ENCODE results near the gene PAFAH1B1. TPM values are rescaled to one million over a fixed set of nuclear protein-coding genes. Genes with fewer than 3 reads are reported as not detected.

The PAFAH1B1 gene
- polyA plus RNA-seq, 6 donors from 2014 or later: 9.0 to 16.2 (median 12.2) TPM

DNA sequence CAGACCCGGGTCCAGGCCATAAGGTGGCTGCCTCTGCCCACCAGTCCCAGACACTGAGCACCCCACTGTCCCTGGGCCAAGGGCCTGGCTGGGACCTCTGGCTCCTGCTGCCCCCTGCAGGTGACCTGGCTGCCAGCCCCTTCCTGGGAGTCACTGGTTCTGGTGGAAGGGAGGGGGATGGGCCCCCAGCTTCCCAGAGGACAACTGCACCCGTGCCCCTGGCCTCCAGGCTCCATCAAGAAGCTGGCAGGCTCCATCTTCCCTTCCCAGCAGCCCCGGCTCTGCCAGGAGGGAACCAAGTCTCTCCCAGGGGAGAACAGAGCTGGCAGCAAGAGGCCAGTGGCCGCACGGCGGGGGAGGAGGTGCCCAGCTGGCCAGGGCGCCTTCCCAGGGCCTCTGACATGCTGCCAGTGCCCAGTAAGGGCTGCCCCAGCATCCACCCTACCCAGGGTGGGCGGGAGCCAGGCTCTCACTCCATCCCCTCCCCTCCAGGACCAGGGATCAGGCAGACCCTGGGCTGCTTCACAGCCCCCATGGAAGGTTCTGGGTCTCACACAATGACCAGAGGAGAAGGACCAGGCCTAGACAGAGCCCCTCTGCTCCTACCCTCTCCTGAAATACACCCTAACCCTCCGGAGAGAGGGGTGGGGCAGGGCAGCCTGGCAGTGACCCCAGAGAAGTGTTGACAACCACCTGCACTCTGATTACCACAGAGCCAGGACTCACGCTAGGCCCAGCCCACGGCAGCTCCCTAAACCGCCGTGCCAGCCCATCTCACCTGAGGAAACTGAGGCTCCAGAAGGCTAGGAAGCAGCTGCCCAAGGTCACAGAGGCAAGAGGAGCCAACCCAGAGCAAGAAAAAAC is 114.5 kb downstream of the PAFAH1B1 start:
- no peaks in the 10 kb centered on the region for H3K36me3 Mint-ChIP-seq
- H3K4me3 Mint-ChIP-seq: peak overlapping the region in 5 of 8 donors; percentile 18 to 91 (median 22)

DNA sequence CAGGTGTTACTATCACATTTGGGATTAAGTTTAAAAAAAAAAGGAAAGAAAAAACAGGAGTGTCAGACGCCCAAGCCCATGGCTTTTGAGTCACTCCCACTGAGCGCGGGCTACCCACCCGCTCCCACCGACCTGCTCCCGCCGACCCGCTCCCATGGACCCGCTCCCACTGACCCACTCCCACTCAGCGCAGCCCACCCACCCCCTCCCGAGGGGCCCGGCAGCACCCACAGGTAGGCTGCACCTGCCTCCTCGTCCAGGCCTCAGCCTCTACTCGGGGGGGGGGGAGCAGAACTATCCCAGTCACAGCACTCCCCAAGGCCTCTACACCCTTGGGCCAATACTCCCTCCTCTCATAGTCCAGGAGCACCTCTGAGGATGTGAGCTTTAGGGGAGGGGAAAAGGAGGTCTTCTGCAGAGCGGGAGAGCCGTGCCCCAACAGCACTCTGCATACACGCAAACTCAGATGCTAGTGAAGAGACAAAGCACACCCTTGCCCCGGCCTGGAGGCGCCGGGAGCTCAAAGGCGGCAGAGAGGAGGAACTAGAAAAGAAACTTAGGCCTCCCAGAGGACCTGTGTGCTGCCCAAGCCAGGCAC is 115.2 kb downstream of the PAFAH1B1 start:
- H3K36me3 Mint-ChIP-seq: no peaks in the 10 kb centered on the region
- DNase-seq (no peak), ATAC-seq (ENCODE audit: low read depth in 2 of 2) (no peak)
- peak overlapping the region in 3 of 6 donors; percentile 47 to 82 (median 75) for H3K27ac Mint-ChIP-seq
- H3K27me3 Mint-ChIP-seq: no peaks in the 10 kb centered on the region
- H3K4me3 Mint-ChIP-seq: peak overlapping the region in 6 of 8 donors; percentile 22 to 91 (median 66)
- no peaks in the 10 kb centered on the region for H3K9me3 Mint-ChIP-seq
- H3K4me1 Mint-ChIP-seq: peaks cover 44 to 62% (median 50%) of the 10 kb centered on the region in 3 donors

More for the DNA sequence above, 114.5 kb downstream of the PAFAH1B1 start:
- no peak for ATAC-seq (ENCODE audit: low read depth in 2 of 2)
- H3K27ac Mint-ChIP-seq: peak overlapping the region in 1 of 6 donors; percentile 82
- H3K4me1 Mint-ChIP-seq: peaks cover 42 to 62% (median 50%) of the 10 kb centered on the region in 3 donors
- H3K27me3 Mint-ChIP-seq: no peaks in the 10 kb centered on the region
- no peaks in the 10 kb centered on the region for H3K9me3 Mint-ChIP-seq
- DNase-seq: no peak

DNA sequence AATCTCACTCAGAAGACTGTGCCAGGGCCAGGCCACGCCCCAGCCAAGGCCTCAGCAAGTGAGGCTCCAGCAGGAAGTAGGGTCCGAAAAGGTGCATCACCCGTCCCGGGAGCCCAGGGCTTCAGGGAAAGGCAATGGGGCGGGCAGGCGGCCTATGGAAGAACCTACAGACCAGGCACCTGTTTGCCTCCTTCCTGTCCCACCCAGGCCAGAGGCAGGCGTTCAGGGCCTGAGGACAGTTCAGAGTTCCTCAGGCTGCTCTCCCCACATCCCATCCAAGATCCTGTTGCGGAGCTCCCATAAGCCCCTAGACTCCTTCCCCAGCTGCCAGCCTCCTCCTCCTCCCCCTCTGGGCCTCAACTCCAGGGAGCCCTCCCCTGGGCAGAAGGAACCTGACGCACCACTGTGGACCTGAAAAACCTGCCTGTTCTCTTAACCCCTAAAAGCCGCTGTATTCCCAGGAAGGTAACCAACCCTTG is 115.8 kb downstream of the PAFAH1B1 start:
- ATAC-seq (ENCODE audit: low read depth in 2 of 2) (no peak), DNase-seq (no peak)
- peak overlapping the region in 3 of 6 donors; percentile 62 to 89 (median 75) for H3K27ac Mint-ChIP-seq
- no peaks in the 10 kb centered on the region for H3K36me3 Mint-ChIP-seq
- peaks cover 45 to 62% (median 50%) of the 10 kb centered on the region in 3 donors for H3K4me1 Mint-ChIP-seq
- H3K4me3 Mint-ChIP-seq: peak overlapping the region; percentile 52 to 94 (median 86)
- H3K9me3 Mint-ChIP-seq: no peaks in the 10 kb centered on the region
- H3K27me3 Mint-ChIP-seq: no peaks in the 10 kb centered on the region

DNA sequence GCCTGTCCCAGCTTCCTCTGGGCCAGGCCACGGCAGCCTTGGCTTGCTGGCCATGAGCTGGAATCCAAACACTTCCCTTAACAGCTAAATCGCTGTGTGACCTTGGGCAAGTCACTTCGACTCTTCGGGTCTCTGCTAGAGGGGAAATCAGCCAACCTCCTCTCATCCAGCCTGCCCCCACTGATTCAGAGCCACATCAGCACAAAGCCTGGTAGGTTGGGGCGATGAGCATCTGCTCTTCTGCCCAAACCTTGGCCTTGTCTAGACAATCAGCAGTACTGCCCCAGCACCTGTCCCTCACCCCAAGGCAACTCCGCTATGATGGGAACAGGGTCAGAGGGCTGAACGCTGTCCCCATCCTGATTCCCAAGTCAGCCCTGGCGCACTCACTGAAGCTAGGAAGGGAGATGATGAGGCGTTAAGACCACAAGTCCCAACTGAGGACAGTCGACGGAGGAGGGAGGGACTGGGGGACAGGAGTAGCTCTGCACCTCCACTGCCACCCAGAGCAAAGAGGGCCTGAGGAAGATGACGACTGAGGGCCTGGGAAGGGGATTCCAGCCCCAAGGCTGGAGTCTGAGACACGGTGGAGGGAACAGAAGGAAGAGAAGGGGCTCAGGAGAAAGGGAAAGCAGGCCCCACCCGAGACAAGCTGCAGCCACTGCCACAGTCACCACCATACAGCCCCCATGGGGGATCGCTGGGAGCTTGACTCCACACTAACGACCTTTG is 116.8 kb downstream of the PAFAH1B1 start:
- H3K27me3 Mint-ChIP-seq: no peaks in the 10 kb centered on the region

DNA sequence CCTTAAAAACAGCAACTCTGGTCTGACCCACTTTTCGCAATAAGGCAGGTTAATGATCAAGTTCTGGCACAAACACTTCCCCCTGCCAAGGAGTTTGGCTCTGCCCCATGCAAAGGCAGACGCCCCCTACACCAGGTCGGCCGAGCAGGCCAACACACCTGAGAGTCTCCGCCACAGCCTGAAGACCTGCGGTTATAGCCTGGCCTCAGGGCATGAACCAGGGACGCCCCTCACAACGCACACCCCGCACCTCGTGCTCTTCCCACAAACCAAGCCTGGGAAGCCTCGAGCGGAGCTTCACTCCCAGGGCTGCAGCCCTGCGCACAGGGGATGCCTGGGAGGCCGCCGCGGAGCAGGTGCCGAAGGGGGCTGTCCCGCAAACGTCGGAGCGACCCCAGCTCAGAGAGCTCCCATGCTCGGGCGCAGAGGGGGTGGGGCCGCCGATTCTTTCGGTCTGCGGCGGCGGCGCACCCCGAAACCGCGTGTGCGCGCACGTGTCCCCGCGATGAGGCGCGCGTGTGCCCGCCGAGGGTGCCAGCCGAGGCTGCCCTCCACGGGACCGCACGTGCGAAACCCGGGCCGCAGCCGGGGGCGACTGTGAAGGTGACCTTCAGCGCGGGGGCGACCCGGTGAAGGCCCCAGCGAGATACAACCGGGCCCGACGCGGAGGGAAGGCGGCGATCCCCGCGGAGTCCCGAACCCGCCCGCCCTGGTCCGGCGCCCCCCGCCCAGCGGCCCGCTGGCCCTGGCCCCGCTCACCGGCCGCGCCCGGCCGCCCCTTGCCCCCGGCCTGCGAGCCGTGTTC is 117.6 kb downstream of the PAFAH1B1 start:
- peaks cover 33 to 49% (median 44%) of the 10 kb centered on the region in 3 donors for H3K4me1 Mint-ChIP-seq
- no peaks in the 10 kb centered on the region for H3K9me3 Mint-ChIP-seq
- H3K36me3 Mint-ChIP-seq: no peaks in the 10 kb centered on the region
- H3K4me3 Mint-ChIP-seq: peak overlapping the region; percentile 83 to 94 (median 88)
- no peaks in the 10 kb centered on the region for H3K27me3 Mint-ChIP-seq
- ATAC-seq (ENCODE audit: low read depth in 2 of 2) (peak; percentile 13 to 22), DNase-seq (peak; percentile 12)
- peak overlapping the region in 2 of 6 donors; percentile 33 to 82 for H3K27ac Mint-ChIP-seq

More for the DNA sequence above, 116.8 kb downstream of the PAFAH1B1 start:
- H3K4me1 Mint-ChIP-seq: peaks cover 38 to 55% (median 50%) of the 10 kb centered on the region in 3 donors
- no peaks in the 10 kb centered on the region for H3K9me3 Mint-ChIP-seq
- no peaks in the 10 kb centered on the region for H3K36me3 Mint-ChIP-seq
- DNase-seq (no peak), ATAC-seq (ENCODE audit: low read depth in 2 of 2) (no peak)
- H3K27ac Mint-ChIP-seq: peak overlapping the region in 4 of 6 donors; percentile 27 to 75 (median 51)
- peak overlapping the region; percentile 76 to 94 (median 88) for H3K4me3 Mint-ChIP-seq

DNA sequence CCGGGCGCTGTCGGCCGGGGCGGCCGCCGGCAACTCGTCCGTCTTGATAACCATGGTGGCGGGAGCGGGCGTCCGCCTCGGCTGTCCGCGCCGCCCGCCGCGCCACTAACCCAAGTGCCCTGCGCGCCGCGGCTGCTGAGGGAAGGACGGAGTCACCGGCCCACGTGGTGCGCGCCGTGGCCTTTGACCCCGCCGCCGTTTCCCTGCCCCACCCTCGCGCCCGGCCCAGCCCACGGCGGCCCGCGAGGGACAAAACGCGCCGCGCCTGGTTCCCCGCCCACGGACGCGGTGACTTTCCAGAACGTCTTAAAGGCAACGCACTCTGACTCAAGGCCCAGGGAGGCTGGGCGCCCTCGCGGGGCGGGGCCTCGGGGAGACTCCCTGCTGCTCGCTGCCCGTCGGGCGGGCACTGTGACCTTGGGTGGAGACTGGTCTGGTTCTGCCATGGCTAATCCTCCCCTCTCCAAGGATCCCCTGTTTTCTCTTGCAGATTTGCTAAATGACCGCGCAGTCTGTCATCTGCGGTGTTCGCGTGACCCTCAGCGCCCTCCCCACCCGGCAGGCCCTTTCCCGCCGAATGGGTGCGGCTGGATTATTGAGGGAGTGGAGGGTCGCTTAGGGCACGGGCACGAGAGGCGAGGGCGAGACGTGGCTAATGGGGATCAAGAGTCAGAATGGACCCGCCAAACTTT is 118.3 kb downstream of the PAFAH1B1 start, which contains the start of gene CLUH:
CLUH (minus strand) TSS at position 157 of the 692 bp plus-strand sequence; CDS start at position 54, 103 bp downstream.
- peaks cover 33 to 44% (median 38%) of the 10 kb centered on the region in 3 donors for H3K4me1 Mint-ChIP-seq
- H3K27me3 Mint-ChIP-seq: no peaks in the 10 kb centered on the region
- no peaks in the 10 kb centered on the region for H3K9me3 Mint-ChIP-seq
- no peaks in the 10 kb centered on the region for H3K36me3 Mint-ChIP-seq
- peak within 1 kb of the TSS; percentile 56 to 89 (median 86) for H3K27ac Mint-ChIP-seq
- peak; percentile 87 to 92 for ATAC-seq (ENCODE audit: low read depth in 2 of 2)
- DNase-seq: peak; percentile 95
- peak within 1 kb of the TSS; percentile 83 to 94 (median 89) for H3K4me3 Mint-ChIP-seq

DNA sequence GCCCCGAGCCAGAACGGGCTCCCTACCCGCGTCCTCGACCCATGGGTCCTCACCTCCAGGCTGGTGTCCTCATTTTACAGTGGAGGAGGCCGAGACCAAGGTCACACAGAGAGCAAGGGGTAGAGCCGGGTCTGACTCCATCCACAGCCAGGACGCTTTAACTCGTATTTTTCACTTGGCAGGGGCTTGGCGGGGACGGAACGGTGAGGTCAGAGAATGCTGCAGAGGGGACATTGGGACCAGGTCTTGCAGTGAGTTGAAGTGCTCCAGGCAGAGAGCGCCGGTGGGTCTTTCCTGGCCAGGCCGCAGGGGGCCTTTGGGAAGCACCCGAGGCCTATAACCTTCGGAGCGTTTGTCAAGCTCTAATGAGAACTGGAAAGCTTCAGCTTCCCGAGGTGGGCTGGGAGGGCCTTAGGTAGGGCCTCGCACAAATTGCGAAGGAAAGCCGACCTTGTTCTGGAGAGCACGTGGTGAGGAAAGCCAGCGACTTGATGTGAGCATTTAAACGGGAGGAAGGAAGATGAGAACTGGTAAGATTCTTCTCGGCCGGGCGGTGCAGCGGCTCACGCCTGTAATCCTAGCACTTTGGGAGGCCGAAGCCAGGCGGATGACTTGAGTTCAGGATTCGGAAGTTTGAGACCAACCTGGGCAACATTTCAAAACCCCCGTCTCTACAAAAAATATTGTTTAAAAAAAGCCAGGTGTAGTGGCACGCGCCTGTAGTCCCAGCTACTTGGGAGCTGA is 119.0 kb downstream of the PAFAH1B1 start:
- Mint-ChIP-seq H3K27me3 (no peaks in the 10 kb centered on the region), H3K4me1 (peaks cover 33 to 39% (median 37%) of the 10 kb centered on the region in 3 donors), H3K36me3 (no peaks in the 10 kb centered on the region), H3K9me3 (no peaks in the 10 kb centered on the region), H3K27ac (peak overlapping the region in 5 of 6 donors; percentile 82 to 89 (median 88)), H3K4me3 (peak overlapping the region; percentile 83 to 91 (median 87))
- ATAC-seq (ENCODE audit: low read depth in 2 of 2) (no peak), DNase-seq (no peak)

DNA sequence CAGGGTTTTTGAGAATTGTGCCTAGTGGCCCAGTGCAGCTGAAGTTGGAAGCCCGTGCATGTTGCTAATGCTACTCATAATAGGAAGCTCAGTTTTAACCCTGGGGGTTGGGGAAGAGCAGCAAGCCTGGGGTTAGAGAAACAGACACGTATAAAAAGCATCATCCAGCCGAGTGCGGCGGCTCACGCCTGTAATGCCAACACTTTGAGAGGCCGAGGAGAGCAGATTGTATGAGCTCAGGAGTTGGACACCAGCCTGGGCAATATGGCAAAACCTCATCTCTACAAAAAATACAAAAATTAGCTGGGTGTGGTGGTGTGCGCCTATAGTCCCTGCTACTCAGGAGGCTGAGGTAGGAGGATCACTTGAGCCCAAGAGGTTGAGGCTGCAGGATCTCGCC is 120.4 kb downstream of the PAFAH1B1 start:
- Mint-ChIP-seq H3K27ac (peak overlapping the region in 1 of 6 donors; percentile 15), H3K4me1 (peaks cover 26 to 31% (median 29%) of the 10 kb centered on the region in 3 donors), H3K9me3 (no peaks in the 10 kb centered on the region), H3K4me3 (peak overlapping the region in 4 of 8 donors; percentile 15 to 78 (median 46)), H3K27me3 (no peaks in the 10 kb centered on the region), H3K36me3 (no peaks in the 10 kb centered on the region)
- no peak for DNase-seq
- ATAC-seq (ENCODE audit: low read depth in 2 of 2): no peak

DNA sequence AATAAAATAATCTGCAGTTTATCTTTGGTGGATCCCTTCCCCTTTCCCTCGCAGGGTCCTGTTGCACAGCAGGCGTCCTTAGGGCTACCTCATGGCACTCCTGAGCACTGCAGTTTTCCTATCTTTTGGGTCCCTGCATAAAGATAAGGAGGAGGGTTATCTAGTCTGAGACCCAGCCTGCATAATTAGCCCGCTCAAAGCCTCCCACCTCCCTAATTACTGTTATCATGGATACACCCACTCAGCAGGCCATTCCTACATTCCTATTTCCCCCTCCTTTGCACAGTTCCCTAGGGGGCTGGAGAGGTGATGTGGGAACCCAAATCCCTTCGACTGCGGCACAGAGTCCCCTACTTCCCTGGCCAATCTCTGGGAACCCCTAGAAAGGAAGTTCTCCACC is 123.2 kb downstream of the PAFAH1B1 start:
- Mint-ChIP-seq H3K9me3 (no peaks in the 10 kb centered on the region), H3K4me1 (peaks cover 8 to 11% (median 8%) of the 10 kb centered on the region in 3 donors), H3K4me3 (no peak overlapping the region), H3K36me3 (no peaks in the 10 kb centered on the region), H3K27me3 (peaks cover 0 to 5% (median 0%) of the 10 kb centered on the region in 3 donors), H3K27ac (no peak overlapping the region)
- ATAC-seq (ENCODE audit: low read depth in 2 of 2) (no peak), DNase-seq (no peak)

DNA sequence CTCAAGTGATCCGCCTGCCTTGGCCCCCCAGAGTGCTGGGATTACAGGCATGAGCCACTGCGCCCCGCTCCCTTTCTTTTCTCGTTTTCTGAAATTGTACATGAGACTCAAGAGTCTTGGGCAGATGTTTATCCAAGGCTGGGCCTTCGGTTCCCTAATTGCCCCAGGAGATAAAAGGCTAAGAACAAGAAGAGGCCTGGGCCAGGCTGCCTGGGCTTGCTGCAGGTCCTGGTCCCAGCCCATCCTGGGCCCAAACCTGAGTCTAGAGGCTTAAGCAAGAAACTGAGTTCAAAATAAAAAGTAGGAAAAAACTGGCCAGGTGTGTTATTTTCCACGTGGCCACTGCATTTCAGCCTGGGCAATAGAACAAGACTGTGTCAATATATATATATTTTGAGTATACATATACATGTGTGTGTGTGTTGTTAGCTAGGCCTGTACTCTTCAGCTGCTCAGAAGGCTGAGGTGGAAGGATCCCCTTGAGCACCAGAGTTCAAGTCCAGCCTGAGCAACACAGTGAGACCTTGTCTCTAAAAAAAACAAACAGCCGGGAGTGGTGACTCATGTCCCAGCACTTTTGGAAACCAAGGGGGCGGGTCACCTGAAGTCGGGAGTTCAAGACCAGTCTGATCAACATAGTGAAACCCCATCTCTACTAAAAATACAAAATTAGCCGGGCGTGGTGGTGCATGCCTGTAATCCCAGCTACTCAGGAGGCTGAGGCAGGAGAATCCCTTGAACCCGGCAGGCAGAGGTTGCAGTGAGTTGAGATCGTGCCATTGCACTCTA is 124.9 kb downstream of the PAFAH1B1 start:
- Mint-ChIP-seq H3K36me3 (no peaks in the 10 kb centered on the region), H3K4me3 (no peak overlapping the region), H3K9me3 (no peaks in the 10 kb centered on the region), H3K4me1 (peaks cover 0 to 3% (median 0%) of the 10 kb centered on the region in 3 donors), H3K27ac (peak overlapping the region in 1 of 6 donors; percentile 16), H3K27me3 (peaks cover 0 to 13% (median 0%) of the 10 kb centered on the region in 3 donors)
- ATAC-seq (ENCODE audit: low read depth in 2 of 2) (no peak), DNase-seq (no peak)

DNA sequence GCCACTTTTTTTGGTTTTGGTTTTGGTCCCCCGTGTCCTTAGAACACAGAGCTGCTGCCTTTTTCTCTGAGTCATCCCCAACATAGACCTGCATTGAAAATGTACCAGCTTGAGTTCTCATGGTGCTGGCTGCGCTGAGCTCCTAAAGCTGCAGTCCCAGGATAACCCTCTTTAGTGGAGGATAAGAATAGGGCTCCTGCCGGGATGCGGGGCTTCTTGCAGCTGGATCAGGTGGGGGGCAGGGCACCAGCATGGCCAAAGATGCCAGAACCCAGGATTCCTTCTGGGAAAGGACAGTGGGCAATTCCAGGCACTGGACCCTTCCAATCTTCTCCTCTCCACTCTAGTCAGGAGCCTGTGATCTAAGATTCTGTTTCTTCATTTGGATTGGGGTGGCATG is 126.4 kb downstream of the PAFAH1B1 start:
- Mint-ChIP-seq H3K9me3 (no peaks in the 10 kb centered on the region), H3K27me3 (peaks cover 0 to 22% (median 0%) of the 10 kb centered on the region in 3 donors), H3K4me1 (no peaks in the 10 kb centered on the region), H3K36me3 (no peaks in the 10 kb centered on the region), H3K27ac (no peak overlapping the region), H3K4me3 (no peak overlapping the region)
- DNase-seq (no peak), ATAC-seq (ENCODE audit: low read depth in 2 of 2) (no peak)
